ENCODE data around the gene FAM163B. TPM values are rescaled to one million over a fixed set of nuclear protein-coding genes. Genes with fewer than 3 reads are reported as not detected.

The FAM163B gene
- total RNA-seq, result 16.5 TPM

- peak; percentile 25 for DNase-seq
Measured at GRCh38 chr9:133609311-133610098, at the start of gene FAM163B. FAM163B (minus strand) TSS chr9:133609389; CDS start chr9:133580223, 29,166 bp downstream.

- DNase-seq, result no peak
Measured at GRCh38 chr9:133657120-133657661, 48.0 kb upstream of the FAM163B start.

- no peak for DNase-seq
Measured at GRCh38 chr9:133656211-133657119, 47.3 kb upstream of the FAM163B start.

- DNase-seq, result no peak
Measured at GRCh38 chr9:133655701-133656100, 46.5 kb upstream of the FAM163B start.

GRCh38 chr9:133654736-133655657, 45.8 kb upstream of the FAM163B start:
- no peak for DNase-seq

GRCh38 chr9:133653638-133654037, 44.4 kb upstream of the FAM163B start:
- no peak for DNase-seq

GRCh38 chr9:133650026-133650425, 40.8 kb upstream of the FAM163B start:
- no peak for DNase-seq

- no peak for DNase-seq
Measured at GRCh38 chr9:133649194-133649593, 40.0 kb upstream of the FAM163B start.

- peak; percentile 15 for DNase-seq
Measured at GRCh38 chr9:133647765-133648469, 38.7 kb upstream of the FAM163B start.

GRCh38 chr9:133647148-133647547, 38.0 kb upstream of the FAM163B start:
- DNase-seq, result no peak

- DNase-seq, result no peak
Measured at GRCh38 chr9:133645021-133645765, 36.0 kb upstream of the FAM163B start.

- no peak for DNase-seq
Measured at GRCh38 chr9:133643978-133644760, 35.0 kb upstream of the FAM163B start.

GRCh38 chr9:133643362-133643755, 34.2 kb upstream of the FAM163B start:
- DNase-seq, result no peak

- no peak for DNase-seq
Measured at GRCh38 chr9:133642708-133643361, 33.6 kb upstream of the FAM163B start.

- no peak for DNase-seq
Measured at GRCh38 chr9:133641861-133642595, 32.8 kb upstream of the FAM163B start.

- no peak for DNase-seq
Measured at GRCh38 chr9:133641396-133641655, 32.1 kb upstream of the FAM163B start.

- no peak for DNase-seq
Measured at GRCh38 chr9:133640580-133641395, 31.6 kb upstream of the FAM163B start.

GRCh38 chr9:133640160-133640559, 31.0 kb upstream of the FAM163B start:
- DNase-seq, result no peak

Data from occipital lobe (tissue), 2 donors.